Activated CD8-positive, alpha-beta memory T cell treated with anti-CD3 and anti-CD28 coated beads, Interleukin-2, amount 50 U/mL, for 1 hour (primary cell): ENCODE data around the gene GET4.
"Not testable (repeated sequence)": the region's sequence is repeated elsewhere in the genome, so short reads cannot be mapped to it uniquely, and the experiment has no call there.

Experiments
- DNase-seq: peaks from one replicate; pipeline ENCODE4 v3.0.0-alpha.2; 2020; ENCODE audit errors: extremely low read depth

The GET4 gene

GRCh38 chr7:871900-872537, 4.3 kb upstream of the GET4 start:
- DNase-seq: no peak

- not testable (repeated sequence) for DNase-seq
Observed at GRCh38 chr7:872685-873084, 3.7 kb upstream of the GET4 start.

GRCh38 chr7:873367-874002, 2.9 kb upstream of the GET4 start:
- no peak for DNase-seq

- no peak for DNase-seq
Observed at GRCh38 chr7:874031-874749, 2.2 kb upstream of the GET4 start.

- no peak for DNase-seq
Observed at GRCh38 chr7:875051-875450, 1.3 kb upstream of the GET4 start.

- no peak for DNase-seq
Observed at GRCh38 chr7:875476-876076, 778 bp upstream of the GET4 start.

- DNase-seq: no peak
Observed at GRCh38 chr7:876972-877311, 588 bp downstream of the GET4 start.

- no peak for DNase-seq
Observed at GRCh38 chr7:877312-878232, 1.2 kb downstream of the GET4 start.

GRCh38 chr7:879093-879492, 2.7 kb downstream of the GET4 start:
- DNase-seq: no peak

- DNase-seq: no peak
Observed at GRCh38 chr7:879706-880105, 3.4 kb downstream of the GET4 start.

GRCh38 chr7:880450-880849, 4.1 kb downstream of the GET4 start:
- no peak for DNase-seq

- DNase-seq: no peak
Observed at GRCh38 chr7:881441-882234, 5.3 kb downstream of the GET4 start.

- DNase-seq: no peak
Observed at GRCh38 chr7:882336-883035, 6.1 kb downstream of the GET4 start.

GRCh38 chr7:883055-884021, 7.0 kb downstream of the GET4 start:
- DNase-seq: no peak

- DNase-seq: no peak
Observed at GRCh38 chr7:884191-885003, 8.0 kb downstream of the GET4 start.

GRCh38 chr7:885261-885892, 9.0 kb downstream of the GET4 start:
- no peak for DNase-seq

GRCh38 chr7:885893-886625, 9.7 kb downstream of the GET4 start:
- no peak for DNase-seq
